GM23248 (cell line): ENCODE results near the gene PNMA1. TPM values are rescaled to one million over a fixed set of nuclear protein-coding genes. Genes with fewer than 3 reads are reported as not detected.

Experiments
- DNase-seq: peaks from one replicate; pipeline ENCODE4 v3.0.0-alpha.2; 2015
- H2AFZ ChIP-seq: fragments of 200-600 bp; sonication (generic); 2 replicates; pipeline ENCODE4 v1.6.1; 2016; ENCODE audit warnings: antibody characterized with exemption
- H3F3A ChIP-seq: fragments of 200-600 bp; sonication (generic); 2 replicates; pipeline ENCODE4 v1.6.1; 2016; ENCODE audit warnings: mild to moderate bottlenecking, antibody characterized with exemption, mixed run types; ENCODE audit not compliant: insufficient read depth
- H3K27ac ChIP-seq: fragments of 200-600 bp; sonication (generic); 2 replicates; pipeline ENCODE4 v1.5.1; 2016; ENCODE audit warnings: mild to moderate bottlenecking
- H3K27me3 ChIP-seq: fragments of 200-600 bp; sonication (generic); replicated peaks from 2 replicates; pipeline ENCODE4 v1.6.1; 2016; ENCODE audit warnings: mild to moderate bottlenecking; ENCODE audit not compliant: insufficient read depth
- H3K36me3 ChIP-seq: fragments of 200-600 bp; sonication (generic); 2 replicates; pipeline ENCODE4 v1.6.1; 2016; ENCODE audit warnings: low read depth, mild to moderate bottlenecking
- H3K4me1 ChIP-seq: fragments of 200-600 bp; sonication (generic); 2 replicates; pipeline ENCODE4 v1.6.1; 2016; ENCODE audit warnings: mild to moderate bottlenecking; ENCODE audit not compliant: insufficient read depth
- H3K4me2 ChIP-seq: fragments of 200-600 bp; sonication (generic); one replicate; pipeline ENCODE4 v1.6.1; 2016; ENCODE audit warnings: mild to moderate bottlenecking; ENCODE audit not compliant: unreplicated experiment
- H3K4me3 ChIP-seq: fragments of 200-600 bp; sonication (generic); 2 replicates; pipeline ENCODE4 v1.5.1; 2016; ENCODE audit warnings: mild to moderate bottlenecking
- H3K79me2 ChIP-seq: fragments of 200-600 bp; sonication (generic); 2 replicates; pipeline ENCODE4 v1.6.1; 2016; ENCODE audit warnings: mild to moderate bottlenecking; ENCODE audit not compliant: insufficient read depth
- H3K9ac ChIP-seq: fragments of 200-600 bp; sonication (generic); 2 replicates; pipeline ENCODE4 v1.6.1; 2016; ENCODE audit warnings: mild to moderate bottlenecking
- H3K9me2 ChIP-seq: fragments of 200-600 bp; sonication (generic); 2 replicates; pipeline ENCODE4 v1.6.1; 2016; ENCODE audit warnings: mixed run types, mild to moderate bottlenecking, moderate library complexity; ENCODE audit not compliant: insufficient read depth
- H3K9me3 ChIP-seq: fragments of 200-600 bp; sonication (generic); one replicate; pipeline ENCODE4 v1.6.1; 2017; ENCODE audit warnings: low read depth
- H4K20me1 ChIP-seq: fragments of 200-600 bp; sonication (generic); 2 replicates; pipeline ENCODE4 v1.6.0; 2016; ENCODE audit not compliant: insufficient read depth
- EZH2 ChIP-seq: fragments of 200-600 bp; sonication (generic); IDR thresholded peaks from 2 replicates; pipeline ENCODE4 v1.6.1; 2018; ENCODE audit warnings: antibody characterized with exemption, mild to moderate bottlenecking; ENCODE audit not compliant: insufficient read depth, poor library complexity, severe bottlenecking
- EZH2phosphoT487 ChIP-seq: fragments of 200-600 bp; sonication (generic); IDR thresholded peaks from 2 replicates; pipeline ENCODE4 v1.6.1; 2018; ENCODE audit warnings: antibody characterized with exemption, moderate library complexity, mild to moderate bottlenecking, low read depth; ENCODE audit not compliant: insufficient read depth
- WGBS, 2 experiments: methylation state at CpG; one replicate each; pipeline ENCODE4 v1.1.6; 2015 to 2017; ENCODE audit warnings: low lambda C conversion rate in 2 of 2, low coverage in 1 of 2; ENCODE audit errors: missing lambda C conversion rate in 2 of 2; 5-methylcytosine and 5-hydroxymethylcytosine counted together
- in situ Hi-C: fragments of 300-500 bp; cut with MboI; formaldehyde crosslinking; loops from 2 replicates; pipeline ENCODE4 v1.15.0; 2020
- polyA plus RNA-seq: library from polyadenylated mRNA; unstranded; fragments of >200 nt; fragmentation: Nextera tagmentation; extraction: Ambion mirVana; gene quantifications from 2 replicates; pipeline ENCODE4 v1.2.1, GENCODE V29; 2016
- total RNA-seq: library from RNA; depleted of rRNA; stranded (reverse); fragments of >200 nt; shearing (Covaris generic); gene quantifications from 2 replicates; pipeline ENCODE4 v1.2.3, GENCODE V29; 2014

Gene PNMA1
- total and polyA plus RNA-seq, 2 experiments from 2014 or later, result 14.2 to 64.7 TPM

- Histone ChIP-seq H3K9me3 (no peaks in the 10 kb centered on the region), H3K9me2 (no peaks in the 10 kb centered on the region), H3K4me2 (peak overlapping the region; percentile 78), H3K9ac (peak overlapping the region; percentile 70), H3K27me3 (no peaks in the 10 kb centered on the region), H3K27ac (peak overlapping the region; percentile 94), H3K4me3 (peak overlapping the region; percentile 62), H3K36me3 (no peaks in the 10 kb centered on the region), H3F3A (peaks cover 58% of the 10 kb centered on the region), H2AFZ (no peak overlapping the region), H3K4me1 (peaks cover 67% of the 10 kb centered on the region), H4K20me1 (peaks cover 11% of the 10 kb centered on the region; the same call in 1 of the 2 replicates), H3K79me2 (peaks cover 87% of the 10 kb centered on the region)
- DNase-seq, result peak; percentile 75
- no peak for TF ChIP-seq EZH2phosphoT487
- no peak for TF ChIP-seq EZH2
- WGBS, 2 experiments, result 19 to 27% methylated on average over 6 to 8 of the region's 8 CpGs
- in situ Hi-C loops, result no loop called here
These were observed 40.8 kb upstream of the PNMA1 start for GRCh38 chr14:73754911-73755360.

DNA sequence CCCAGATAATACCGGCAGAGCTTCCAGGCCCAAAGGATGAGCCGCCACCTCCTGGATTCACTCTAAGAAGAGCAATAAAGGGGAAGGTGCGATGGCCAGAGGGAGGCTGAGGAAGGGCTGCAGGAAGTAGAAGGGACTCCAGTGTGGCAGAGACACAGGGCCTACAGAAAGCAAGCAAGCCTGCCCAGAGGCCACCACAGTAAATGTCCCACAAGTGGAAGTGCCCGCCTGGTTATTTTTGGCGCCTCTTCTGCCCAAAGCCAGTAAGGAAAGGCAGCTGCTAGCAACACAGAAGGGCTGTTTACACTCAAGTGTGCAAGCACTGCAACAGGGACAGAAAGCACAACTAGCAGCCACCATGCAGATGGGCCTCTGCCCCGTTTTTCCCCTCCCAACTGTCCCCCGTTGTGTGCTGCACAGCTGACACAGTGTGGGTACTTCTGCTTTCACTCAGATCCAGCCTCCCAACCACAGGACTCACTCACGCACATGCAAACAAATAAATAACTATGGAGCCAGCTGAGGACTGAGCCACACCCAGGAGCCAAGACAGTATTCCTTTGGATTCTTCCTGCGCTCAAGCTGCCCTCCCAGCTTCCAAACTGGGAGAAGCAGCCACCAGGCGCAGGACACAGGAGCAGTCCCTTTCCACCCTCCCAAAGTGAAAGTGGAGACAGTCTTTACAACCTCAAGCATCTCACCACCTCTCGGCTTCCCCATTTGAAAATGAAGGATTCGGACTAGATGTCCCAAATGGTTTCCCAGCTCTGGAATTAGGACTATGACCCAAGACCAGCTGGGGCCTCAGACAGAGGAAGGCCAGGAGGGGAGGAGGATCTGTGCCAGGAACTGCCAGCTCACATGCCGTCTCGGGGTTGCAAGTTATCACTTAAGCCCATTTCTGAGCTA, 40.0 kb upstream of the PNMA1 start:
- H3K9ac ChIP-seq, result peak overlapping the region; percentile 70
- 19 to 23% methylated on average over 14 of the region's 14 CpGs for WGBS, 2 experiments
- no peak overlapping the region for H2AFZ ChIP-seq
- peak; percentile 69 for DNase-seq
- peak overlapping the region; percentile 94 for H3K27ac ChIP-seq
- TF ChIP-seq EZH2 (no peak), EZH2phosphoT487 (no peak)
- peaks cover 67% of the 10 kb centered on the region for H3K4me1 ChIP-seq
- peaks cover 94% of the 10 kb centered on the region for H3K79me2 ChIP-seq
- H3K4me2 ChIP-seq, result peak overlapping the region; percentile 78
- H3K36me3 ChIP-seq, result no peaks in the 10 kb centered on the region
- H3K4me3 ChIP-seq, result peak overlapping the region; percentile 62
- peaks cover 58% of the 10 kb centered on the region for H3F3A ChIP-seq
- in situ Hi-C loops, result no loop called here
- H3K9me3 ChIP-seq, result no peaks in the 10 kb centered on the region
- H3K27me3 ChIP-seq, result no peaks in the 10 kb centered on the region
- no peaks in the 10 kb centered on the region for H3K9me2 ChIP-seq
- H4K20me1 ChIP-seq, result peaks cover 11% of the 10 kb centered on the region; the same call in 1 of the 2 replicates

GRCh38 chr14:73753124-73753886, 39.1 kb upstream of the PNMA1 start:
- Histone ChIP-seq H3K4me2 (peak overlapping the region; percentile 78), H4K20me1 (peaks cover 13% of the 10 kb centered on the region), H3K36me3 (no peaks in the 10 kb centered on the region), H2AFZ (no peak overlapping the region), H3K27ac (peak overlapping the region; percentile 94), H3K27me3 (no peaks in the 10 kb centered on the region), H3K4me3 (peak overlapping the region; percentile 62), H3F3A (peaks cover 58% of the 10 kb centered on the region), H3K9me2 (no peaks in the 10 kb centered on the region), H3K79me2 (peaks cover 94% of the 10 kb centered on the region), H3K9ac (peak overlapping the region; percentile 70), H3K4me1 (peaks cover 67% of the 10 kb centered on the region), H3K9me3 (no peaks in the 10 kb centered on the region)
- peak; percentile 51 for DNase-seq
- in situ Hi-C loops, result no loop called here
- TF ChIP-seq EZH2 (no peak), EZH2phosphoT487 (no peak)
- 51 to 56% methylated on average over 9 of the region's 9 CpGs for WGBS, 2 experiments

GRCh38 chr14:73752297-73752992, 38.3 kb upstream of the PNMA1 start:
- no peak overlapping the region for H3K4me3 ChIP-seq
- WGBS, 2 experiments, result 53 to 57% methylated on average over 7 of the region's 7 CpGs
- DNase-seq, result peak; percentile 60

More at GRCh38 chr14:73752297-73752992, 38.3 kb upstream of the PNMA1 start:
- H3K27me3 ChIP-seq, result no peaks in the 10 kb centered on the region
- peak overlapping the region; percentile 94 for H3K27ac ChIP-seq
- peaks cover 59% of the 10 kb centered on the region for H3K4me1 ChIP-seq
- TF ChIP-seq EZH2phosphoT487, result no peak
- TF ChIP-seq EZH2, result no peak
- H3K9ac ChIP-seq, result 0 out of 2 replicates have a peak overlapping the region, but pooled peaks have one; percentile 70
- no peaks in the 10 kb centered on the region for H3K9me2 ChIP-seq
- H3K36me3 ChIP-seq, result no peaks in the 10 kb centered on the region
- peaks cover 19% of the 10 kb centered on the region for H4K20me1 ChIP-seq
- H2AFZ ChIP-seq, result no peak overlapping the region
- no peaks in the 10 kb centered on the region for H3K9me3 ChIP-seq
- in situ Hi-C loops, result no loop called here
- H3K79me2 ChIP-seq, result peaks cover 94% of the 10 kb centered on the region
- peaks cover 51% of the 10 kb centered on the region for H3F3A ChIP-seq
- H3K4me2 ChIP-seq, result peak overlapping the region; percentile 78
